Thyroid gland (tissue), 4 donors: ENCODE results near the gene LAMB3. TPM values are rescaled to one million over a fixed set of nuclear protein-coding genes. Genes with fewer than 3 reads are reported as not detected.
A peak's percentile ranks its signal among the peaks of the same experiment; 100 is the strongest.

ENCODE experiments used
- DNase-seq, 2 donors: peaks; one replicate each; pipeline ENCODE4 v3.0.0-alpha.2; 2019
- H3K27ac ChIP-seq, 3 donors: fragments of 200-600 bp; sonication (generic); 1 replicate in 2 of 3; 2 replicates in 1 of 3; pipeline ENCODE4 v1.5.1; 2016 to 2019; ENCODE audit warnings: mild to moderate bottlenecking in 1 of 3, moderate library complexity in 1 of 3
- H3K27me3 ChIP-seq: fragments of 200-600 bp; sonication (generic); one replicate; pipeline ENCODE4 v1.5.1; 2019
- H3K36me3 ChIP-seq, 2 donors: fragments of 200-600 bp; sonication (generic); one replicate each; pipeline ENCODE4 v1.5.1; 2016 to 2019
- H3K4me1 ChIP-seq, 2 donors: fragments of 200-600 bp; sonication (generic); one replicate each; pipeline ENCODE4 v1.5.1; 2017 to 2019
- H3K4me3 ChIP-seq, 3 donors: fragments of 200-600 bp; sonication (generic); replicated peaks in 1 of 3; 1 replicate in 2 of 3; 2 replicates in 1 of 3; pipeline ENCODE4 v1.5.1; 2016; ENCODE audit warnings: mild to moderate bottlenecking in 1 of 3
- H3K9me3 ChIP-seq: fragments of 200-600 bp; sonication (generic); one replicate; pipeline ENCODE4 v1.5.1; 2017
- CTCF ChIP-seq, 6 experiments: fragments of 200-600 bp in 3 of 6; fragments of 450-650 bp in 3 of 6; sonication (generic) in 3 of 6; IDR thresholded peaks; one replicate each; pipeline ENCODE4 v1.5.1; 2016 to 2019; ENCODE audit warnings: antibody characterized with exemption in 6 of 6, mild to moderate bottlenecking in 2 of 6, inconsistent platforms in 1 of 6, moderate library complexity in 1 of 6
- POLR2A ChIP-seq, 2 donors: fragments of 450-650 bp; IDR thresholded peaks; one replicate each; pipeline ENCODE4 v1.6.1; 2017; ENCODE audit warnings: antibody characterized with exemption in 2 of 2, mild to moderate bottlenecking in 2 of 2, moderate library complexity in 1 of 2
- WGBS, 2 donors: methylation state at CpG; one replicate each; pipeline ENCODE4 v1.1.5; 2017; 5-methylcytosine and 5-hydroxymethylcytosine counted together
- intact Hi-C: fragments of 100-400 bp; cut with DNase I; formaldehyde crosslinking; loops from one replicate; pipeline ENCODE4 v1.15.1; 2023
- total RNA-seq, 4 donors: library from RNA; depleted of rRNA; stranded (reverse); fragments of >200 nt; gene quantifications; one replicate each; pipeline ENCODE4 v1.2.3, GENCODE V29; 2016

LAMB3 gene
- total RNA-seq, 4 donors from 2014 or later, result 0.56 to 5.6 (median 2.7) TPM

GRCh38 chr1:209594440-209594839 lies 57.8 kb downstream of the LAMB3 start:
- no peak for TF ChIP-seq CTCF (IDR thresholded peaks at IDR 0.05)
- no peak for TF ChIP-seq POLR2A (IDR thresholded peaks at IDR 0.05)
- WGBS, 2 donors, result 57 to 65% methylated on average over 1 of the region's 1 CpG
- intact Hi-C loops, result no loop called here

DNA sequence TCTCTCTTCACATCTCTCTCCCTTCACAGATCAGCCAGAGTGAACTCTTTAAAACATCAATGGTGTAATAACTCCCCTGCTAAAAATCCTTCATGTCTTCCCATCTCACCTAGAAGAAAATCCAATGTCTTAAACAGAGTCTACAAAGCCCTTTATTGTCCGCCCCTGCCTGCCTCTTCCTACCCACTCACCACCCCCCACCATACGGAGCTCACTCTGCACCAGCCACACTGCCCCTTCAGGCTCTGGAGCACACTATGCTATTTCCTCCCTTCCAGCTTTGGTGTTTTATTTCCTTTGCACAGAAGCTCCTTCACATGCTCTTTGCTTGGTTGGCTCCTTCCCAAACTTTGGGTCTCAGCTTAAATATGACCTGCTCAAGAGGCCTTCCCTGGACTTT lies 58.5 kb downstream of the LAMB3 start:
- intact Hi-C loops, result no loop called here
- TF ChIP-seq CTCF (IDR thresholded peaks at IDR 0.05) (no peak), POLR2A (IDR thresholded peaks at IDR 0.05) (no peak)
- H3K27me3 ChIP-seq, result no peaks in the 10 kb centered on the region
- H3K4me3 ChIP-seq, result no peak overlapping the region
- H3K36me3 ChIP-seq, result no peaks in the 10 kb centered on the region
- no peaks in the 10 kb centered on the region for H3K4me1 ChIP-seq
- H3K9me3 ChIP-seq, result no peaks in the 10 kb centered on the region
- 32 to 36% methylated on average over 2 of the region's 2 CpGs for WGBS, 2 donors
- no peak overlapping the region for H3K27ac ChIP-seq
- peak; percentile 13 to 23 for DNase-seq

More at GRCh38 chr1:209594440-209594839, 57.8 kb downstream of the LAMB3 start:
- Histone ChIP-seq H3K4me1 (no peaks in the 10 kb centered on the region), H3K27me3 (no peaks in the 10 kb centered on the region), H3K4me3 (no peak overlapping the region), H3K36me3 (no peaks in the 10 kb centered on the region), H3K27ac (no peak overlapping the region), H3K9me3 (no peaks in the 10 kb centered on the region)
- DNase-seq, result no peak

GRCh38 chr1:209590405-209590804 lies 61.8 kb downstream of the LAMB3 start:
- intact Hi-C loops, result no loop called here
- DNase-seq, result peak in 1 of 2 donors; percentile 9
- TF ChIP-seq CTCF (IDR thresholded peaks at IDR 0.05), result peak in 3 of 6 experiments; percentile 14 to 39 (median 15)
- TF ChIP-seq POLR2A (IDR thresholded peaks at IDR 0.05), result no peak
- Histone ChIP-seq H3K27me3 (no peaks in the 10 kb centered on the region), H3K4me1 (peaks cover 5 to 12% of the 10 kb centered on the region in 2 donors), H3K36me3 (no peaks in the 10 kb centered on the region), H3K9me3 (no peaks in the 10 kb centered on the region), H3K27ac (no peak overlapping the region), H3K4me3 (no peak overlapping the region)
- 63 to 70% methylated on average over 6 of the region's 6 CpGs for WGBS, 2 donors

DNA sequence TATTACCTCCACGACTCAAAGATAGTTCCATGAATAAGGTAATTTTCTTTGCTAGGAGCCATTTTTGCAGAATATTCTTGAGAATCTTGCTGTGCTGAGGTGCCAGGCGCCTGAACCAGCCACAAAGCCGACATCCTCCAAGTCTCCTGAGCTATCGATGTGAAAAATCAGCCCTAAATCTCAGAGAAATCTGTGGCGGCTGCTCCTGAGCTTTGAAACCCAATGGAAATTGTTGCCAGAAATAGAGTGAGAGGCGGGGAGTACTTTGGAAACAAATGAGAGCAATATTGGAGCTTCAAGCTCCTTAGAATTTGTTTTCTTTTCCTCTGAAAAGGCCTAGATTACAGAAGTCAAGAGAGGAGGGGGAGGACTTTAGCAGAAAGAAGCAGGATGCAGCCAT lies 62.4 kb downstream of the LAMB3 start:
- Histone ChIP-seq H3K9me3 (no peaks in the 10 kb centered on the region), H3K4me3 (no peak overlapping the region), H3K36me3 (no peaks in the 10 kb centered on the region), H3K27me3 (no peaks in the 10 kb centered on the region), H3K4me1 (peaks cover 5 to 14% of the 10 kb centered on the region in 2 donors), H3K27ac (no peak overlapping the region)
- whole genome bisulfite sequencing, 2 donors, result 46 to 67% methylated on average over 6 of the region's 6 CpGs
- no peak for TF ChIP-seq CTCF (IDR thresholded peaks at IDR 0.05)
- TF ChIP-seq POLR2A (IDR thresholded peaks at IDR 0.05), result no peak
- DNase-seq, result no peak
- intact Hi-C loops, result no loop called here

DNA sequence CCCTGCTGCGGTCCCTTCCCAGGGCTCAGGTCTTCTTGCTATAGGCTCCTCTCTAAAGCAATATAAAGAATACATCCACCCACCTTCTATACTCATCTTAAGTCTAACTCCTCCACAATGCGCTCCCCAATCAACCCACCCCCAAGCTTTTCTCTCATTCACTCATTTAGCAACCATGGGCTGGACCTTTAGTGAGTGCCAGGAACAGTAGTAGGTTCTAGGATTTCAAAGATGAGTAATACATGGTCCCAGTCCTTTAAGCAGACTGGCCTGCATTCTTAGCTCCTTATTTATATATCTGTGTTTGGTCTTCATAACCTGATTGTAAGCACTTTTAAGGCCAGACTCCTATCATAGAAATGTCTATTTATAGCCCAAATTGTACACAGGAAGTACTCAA lies 62.8 kb downstream of the LAMB3 start:
- no peak overlapping the region for H3K27ac ChIP-seq
- peaks cover 5 to 14% of the 10 kb centered on the region in 2 donors for H3K4me1 ChIP-seq
- 89 to 98% methylated on average over 2 of the region's 2 CpGs for WGBS, 2 donors
- intact Hi-C loops, result no loop called here
- TF ChIP-seq CTCF (IDR thresholded peaks at IDR 0.05), result no peak
- no peak for TF ChIP-seq POLR2A (IDR thresholded peaks at IDR 0.05)
- H3K4me3 ChIP-seq, result no peak overlapping the region
- no peaks in the 10 kb centered on the region for H3K27me3 ChIP-seq
- H3K9me3 ChIP-seq, result no peaks in the 10 kb centered on the region
- H3K36me3 ChIP-seq, result no peaks in the 10 kb centered on the region
- no peak for DNase-seq
